GM18907 (cell line): Measurements from ENCODE around the gene TSPAN9.

Source experiments
- ATAC-seq: cut with Tn5 transposase; IDR thresholded peaks from one replicate; pipeline ENCODE4 v1.9.1; 2021; ENCODE audit warnings: mild to moderate bottlenecking, moderate library complexity; ENCODE audit not compliant: unreplicated experiment

TSPAN9 gene

DNA sequence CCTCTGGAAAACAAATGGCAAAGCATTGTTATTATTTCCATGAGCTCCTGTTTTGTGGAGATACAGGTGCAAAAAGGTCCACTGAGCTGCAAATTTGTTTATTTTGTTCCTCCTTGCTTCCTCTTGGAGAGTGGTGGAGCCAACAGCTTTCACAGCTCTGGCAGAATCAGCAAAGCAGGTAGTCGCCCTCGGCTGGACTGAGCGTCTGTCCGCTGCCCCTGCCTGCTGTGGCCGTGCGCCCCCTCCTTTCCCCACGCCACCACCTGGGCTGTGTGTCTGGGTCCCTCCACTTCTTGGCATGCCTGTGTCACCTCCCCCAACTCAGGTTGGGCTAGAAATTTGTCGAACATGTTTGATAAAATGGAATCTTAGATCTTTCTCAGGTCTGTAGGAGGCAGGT is 188.2 kb downstream of the TSPAN9 start:
- ATAC-seq = no peak

GRCh38 chr12:3266638-3267037 is 189.5 kb downstream of the TSPAN9 start:
- ATAC-seq = no peak

DNA sequence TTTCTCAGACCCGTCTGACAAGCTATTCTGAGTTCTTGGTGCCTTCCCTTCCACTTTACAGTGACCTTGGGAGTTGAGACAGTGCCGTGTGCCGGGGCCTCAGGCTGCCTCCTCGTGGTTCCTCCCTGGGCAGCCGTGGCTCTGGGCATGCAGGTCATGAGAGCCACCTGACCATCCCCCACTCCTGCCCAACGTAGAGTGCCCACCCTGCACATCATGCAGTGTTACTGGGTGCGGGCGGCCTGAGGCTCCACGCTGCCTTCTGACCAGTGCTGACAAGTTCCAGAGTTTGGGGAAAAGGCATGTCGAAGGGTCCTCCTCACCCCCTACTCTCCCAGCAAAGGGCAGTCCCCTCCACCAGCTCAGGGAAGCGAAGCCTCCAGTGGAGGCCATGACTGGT is 190.5 kb downstream of the TSPAN9 start:
- ATAC-seq = no peak

GRCh38 chr12:3269594-3269993 is 192.4 kb downstream of the TSPAN9 start:
- no peak for ATAC-seq

DNA sequence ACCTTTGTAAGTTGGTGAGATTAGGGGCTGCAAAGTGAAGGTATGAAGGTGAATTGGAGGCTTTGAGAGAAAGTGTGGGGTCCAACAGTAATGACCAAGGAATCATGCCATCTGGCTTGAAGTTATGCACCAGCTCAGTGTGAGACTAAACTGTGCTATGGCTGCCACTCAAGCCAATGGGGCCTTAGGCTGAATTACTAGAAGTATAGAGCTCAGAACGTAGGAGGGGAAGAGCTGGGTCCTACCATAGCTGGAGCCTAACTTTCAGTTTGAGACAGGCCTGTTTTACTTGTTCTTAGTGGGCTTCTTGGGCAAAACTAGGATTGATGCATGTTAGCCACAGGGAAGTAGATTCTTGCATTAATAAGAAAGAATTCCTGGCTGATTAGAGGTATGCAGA is 194.0 kb downstream of the TSPAN9 start:
- ATAC-seq = no peak

- no peak for ATAC-seq
These were observed 194.5 kb downstream of the TSPAN9 start for GRCh38 chr12:3271639-3272038.

GRCh38 chr12:3272958-3273357 is 195.8 kb downstream of the TSPAN9 start:
- no peak for ATAC-seq

DNA sequence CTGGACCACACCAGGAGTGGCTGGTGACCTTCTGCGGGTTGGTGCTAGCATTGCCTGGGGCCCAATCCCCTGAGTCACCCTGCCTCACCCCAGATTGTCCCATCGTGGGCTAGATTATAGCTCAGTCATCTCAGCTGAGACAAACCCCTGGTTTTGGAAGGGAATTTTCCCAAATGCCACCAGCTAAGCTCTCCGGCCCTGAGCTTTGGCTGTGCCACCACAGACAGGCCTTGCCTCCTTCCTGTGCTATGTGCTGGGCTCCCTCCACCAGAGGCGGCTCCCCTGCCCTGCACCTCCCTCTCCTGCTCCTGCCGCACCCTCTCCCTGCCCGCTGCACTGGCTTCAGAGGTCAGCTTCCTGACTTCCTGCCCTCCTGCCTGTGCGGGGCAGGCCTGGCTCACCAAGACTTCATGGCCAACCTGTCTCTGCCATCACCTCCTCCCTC is 196.3 kb downstream of the TSPAN9 start:
- no peak for ATAC-seq

GRCh38 chr12:3274664-3275063 is 197.5 kb downstream of the TSPAN9 start:
- ATAC-seq = no peak

- no peak for ATAC-seq
These were observed 198.2 kb downstream of the TSPAN9 start for GRCh38 chr12:3275171-3276041.

DNA sequence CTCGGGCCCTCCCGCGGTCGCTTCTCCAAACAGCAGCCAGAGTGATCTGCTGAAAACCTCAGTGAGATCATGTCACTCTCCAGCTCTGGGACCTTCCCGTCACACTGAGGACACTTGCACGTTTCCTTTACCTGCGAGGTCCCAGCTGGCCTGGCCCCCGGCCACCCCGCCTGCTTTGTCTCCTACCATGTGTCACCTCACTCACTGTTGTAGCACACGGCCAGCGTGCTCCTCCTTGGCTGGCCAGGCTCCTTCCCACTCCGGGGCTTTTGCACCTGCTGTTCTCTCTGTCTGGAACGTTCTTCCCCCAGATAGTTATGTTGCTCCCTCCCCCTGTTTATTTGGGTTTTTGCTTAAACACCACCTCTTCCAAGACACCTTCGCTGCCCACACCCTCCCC is 199.0 kb downstream of the TSPAN9 start:
- no peak for ATAC-seq

DNA sequence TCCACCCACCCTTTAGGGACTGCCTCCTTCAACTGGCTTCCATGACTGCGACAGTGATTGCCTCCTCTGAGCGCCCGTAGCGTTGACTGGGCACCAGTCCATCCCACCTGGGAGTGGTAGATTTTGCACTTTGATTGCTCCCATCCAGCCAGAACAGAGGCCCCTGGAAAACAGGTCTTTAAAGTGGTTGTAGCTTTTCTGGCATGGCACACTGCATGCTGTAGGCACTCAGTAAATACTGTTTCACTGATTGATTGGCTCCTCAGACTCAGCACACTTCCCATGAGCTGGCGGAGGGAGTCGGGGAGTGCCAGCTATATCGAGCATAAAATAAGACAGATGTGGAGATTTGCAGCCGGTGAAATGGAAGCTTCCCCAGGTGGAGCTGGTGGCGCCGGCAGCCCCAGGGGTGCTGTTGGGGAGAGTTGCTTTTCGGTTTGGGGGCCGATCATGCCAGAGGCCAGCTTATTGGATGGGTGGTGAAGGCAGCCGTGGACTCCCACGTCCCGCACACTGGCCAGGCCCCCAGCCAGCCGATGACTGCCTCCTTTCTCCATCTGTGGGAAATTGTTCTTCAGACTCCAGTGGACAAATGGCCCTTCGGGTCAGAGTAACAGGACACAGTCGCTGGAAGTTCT is 200.2 kb downstream of the TSPAN9 start:
- ATAC-seq = no peak

DNA sequence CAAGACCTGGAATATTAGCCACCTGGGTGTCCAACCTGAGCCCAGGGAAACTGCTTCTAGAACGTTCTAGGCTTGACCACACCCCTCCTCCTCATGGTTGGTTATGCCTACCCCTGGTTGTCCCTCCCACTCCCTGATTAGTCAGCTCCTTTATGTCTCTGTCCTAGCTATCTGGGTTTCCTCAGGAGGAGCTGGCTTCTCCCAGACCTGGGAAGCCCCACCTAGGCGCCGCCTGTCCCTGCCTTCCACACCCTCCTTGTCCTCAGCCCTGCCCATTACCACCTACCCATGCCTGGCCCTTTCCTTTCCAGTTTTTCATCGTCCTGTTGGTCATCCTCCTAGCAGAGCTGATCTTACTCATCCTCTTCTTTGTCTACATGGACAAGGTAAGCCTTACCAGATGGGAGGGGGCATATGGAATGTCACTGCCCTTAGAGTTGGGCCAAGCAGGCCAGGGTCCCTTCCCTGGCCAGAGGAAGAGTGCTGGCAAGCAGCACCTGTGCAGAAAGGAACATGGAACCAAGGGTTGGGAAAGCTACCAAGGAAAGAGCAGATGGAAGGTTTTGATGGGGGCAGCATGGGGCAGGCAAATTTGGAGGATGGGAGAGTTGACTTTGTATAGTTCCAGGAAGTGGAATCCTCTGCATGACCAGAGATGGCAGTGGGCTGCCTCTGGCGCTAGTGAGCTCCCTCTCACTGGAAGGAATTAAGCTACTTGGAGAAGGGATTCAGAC is 201.7 kb downstream of the TSPAN9 start:
- ATAC-seq = no peak

DNA sequence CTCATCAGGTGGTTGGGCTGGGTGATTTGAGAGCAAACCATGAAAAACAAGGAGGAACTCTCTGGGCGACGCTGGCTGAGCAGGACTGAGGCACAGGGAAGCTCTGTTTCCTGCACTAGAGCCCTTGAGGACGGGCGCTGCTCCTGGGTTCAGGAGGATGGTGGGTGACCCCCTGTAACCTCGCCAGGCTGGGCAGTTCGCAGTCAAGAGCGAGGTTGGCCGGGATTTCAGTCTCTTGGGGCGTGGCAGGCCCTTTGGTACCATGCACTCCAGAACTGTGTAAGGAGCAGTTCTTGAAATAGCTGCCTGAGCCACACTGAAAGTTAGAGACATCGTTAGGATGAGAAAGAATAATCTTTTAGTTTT is 202.2 kb downstream of the TSPAN9 start:
- no peak for ATAC-seq

DNA sequence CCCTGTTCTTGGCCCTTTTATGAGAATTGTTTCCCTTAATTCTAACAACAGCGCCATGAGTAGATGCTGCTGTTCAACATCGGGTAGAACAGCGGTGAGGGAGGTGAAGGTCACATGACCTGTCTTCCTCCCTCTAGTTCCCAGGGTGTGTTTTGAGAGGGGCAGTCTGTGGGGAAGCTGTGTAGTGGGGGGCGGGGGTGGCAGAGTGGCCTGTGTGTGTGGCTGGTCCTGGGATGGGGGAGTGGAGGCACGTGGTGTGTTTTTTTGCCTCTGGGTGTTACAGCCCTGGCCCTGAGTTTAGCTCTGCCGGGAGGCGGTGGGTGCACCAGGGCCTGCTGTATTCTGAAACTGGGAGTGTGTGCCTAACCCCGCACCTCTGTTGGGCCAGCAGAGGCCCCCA is 202.7 kb downstream of the TSPAN9 start:
- ATAC-seq = no peak

DNA sequence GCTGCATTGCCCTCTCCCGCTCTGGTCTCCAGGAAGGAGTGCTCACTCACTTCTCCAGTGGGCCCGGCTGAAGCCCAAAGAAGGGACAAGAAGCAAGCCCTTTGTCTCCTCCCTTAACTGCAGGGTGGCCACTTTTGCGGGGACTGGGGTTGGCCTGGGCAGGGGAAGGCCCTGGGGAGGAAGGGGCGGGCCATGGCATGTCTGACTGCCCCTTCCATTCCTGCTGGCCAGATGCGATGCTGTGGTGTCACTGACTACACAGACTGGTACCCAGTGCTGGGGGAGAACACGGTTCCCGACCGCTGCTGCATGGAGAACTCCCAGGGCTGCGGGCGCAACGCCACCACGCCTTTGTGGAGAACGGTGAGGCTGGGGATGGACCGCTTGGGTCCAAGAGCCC is 203.8 kb downstream of the TSPAN9 start:
- ATAC-seq = no peak

DNA sequence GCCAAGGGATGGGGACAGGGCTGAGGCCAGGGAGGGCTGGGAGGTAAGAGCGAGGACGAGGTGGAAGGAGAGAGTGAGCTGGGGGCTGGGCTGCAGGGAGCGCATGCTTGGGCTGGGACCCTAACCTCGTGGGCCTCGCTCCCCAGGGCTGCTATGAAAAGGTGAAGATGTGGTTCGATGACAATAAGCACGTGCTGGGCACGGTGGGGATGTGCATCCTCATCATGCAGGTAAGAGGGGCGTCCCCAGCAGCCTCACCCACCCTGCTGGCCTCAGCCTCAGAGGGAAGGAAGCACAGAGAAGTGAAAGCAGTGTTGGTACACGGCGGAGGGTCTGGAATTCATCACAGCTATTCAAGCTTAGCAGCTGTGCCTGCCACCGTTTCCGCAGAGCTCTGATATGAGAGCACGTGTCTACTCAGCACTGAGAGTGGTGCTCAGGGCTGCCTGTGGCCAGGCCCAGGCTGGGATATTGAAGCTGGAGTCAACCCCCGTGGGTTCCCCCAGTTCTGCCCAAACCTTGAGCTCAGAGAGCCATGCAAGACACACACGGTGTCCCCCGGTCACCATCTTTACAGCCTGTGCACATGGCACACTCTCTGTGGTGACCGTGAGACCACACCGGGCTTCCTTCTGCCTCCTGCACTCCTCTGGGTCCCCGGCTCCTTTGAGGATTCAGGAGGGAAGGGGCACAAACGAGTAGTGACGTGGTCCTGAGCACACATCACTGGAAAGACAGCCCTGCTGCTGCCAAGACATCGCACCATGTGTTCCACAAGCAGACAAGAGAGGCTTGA is 204.6 kb downstream of the TSPAN9 start:
- ATAC-seq = no peak

GRCh38 chr12:3282384-3282670 is 205.1 kb downstream of the TSPAN9 start:
- no peak for ATAC-seq

DNA sequence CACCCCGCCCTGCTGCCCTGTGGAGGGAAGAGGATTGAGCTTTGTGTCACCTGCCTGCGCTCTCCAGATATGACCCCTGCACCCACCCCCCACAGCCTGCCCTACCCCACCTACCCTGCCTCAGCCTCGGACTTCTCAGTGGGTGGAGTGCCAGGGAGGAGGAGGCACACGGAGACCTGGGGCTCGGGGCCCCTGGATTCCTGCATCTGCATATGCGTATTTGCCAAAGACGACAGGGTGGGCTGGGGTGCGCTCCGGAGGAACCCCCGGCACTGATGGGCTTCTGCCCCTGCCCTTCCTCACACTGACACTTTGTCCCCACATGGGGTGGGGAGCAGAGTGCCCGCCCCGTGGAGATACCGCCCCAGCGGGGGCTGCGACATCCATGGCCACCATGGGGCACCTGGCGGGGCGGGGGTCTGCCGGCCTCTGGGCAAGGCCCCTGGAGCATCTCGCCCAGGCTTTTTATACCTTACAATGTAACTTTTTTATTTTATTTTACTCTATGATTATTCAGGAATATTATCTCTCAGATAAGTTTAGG is 206.0 kb downstream of the TSPAN9 start:
- ATAC-seq = no peak

- no peak for ATAC-seq
These were observed 207.2 kb downstream of the TSPAN9 start for GRCh38 chr12:3284405-3284804.

DNA sequence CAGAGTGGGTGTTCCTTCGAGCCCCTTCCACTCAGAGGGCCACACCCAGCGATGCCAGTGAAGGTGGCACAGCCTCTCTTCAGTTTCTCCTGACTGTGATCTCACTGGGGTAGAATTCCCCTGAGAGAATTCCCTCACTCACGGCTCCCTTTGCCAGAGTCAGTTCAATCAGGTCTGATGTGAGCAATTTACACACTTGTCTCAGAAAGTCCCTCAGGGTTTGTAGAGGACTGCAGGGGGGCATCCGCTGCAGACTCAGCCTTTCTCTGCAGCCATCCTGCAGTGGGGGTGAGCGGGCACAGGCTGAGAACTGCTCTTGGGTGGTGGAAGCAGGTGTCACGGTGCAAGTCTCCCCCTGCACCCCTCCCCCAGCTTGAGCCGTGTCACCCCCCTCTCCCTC is 208.4 kb downstream of the TSPAN9 start:
- ATAC-seq = no peak
